HG03060 (cell line): ENCODE data around the gene PPM1M.

ENCODE experiments used
- ATAC-seq: cut with Tn5 transposase; IDR thresholded peaks from one replicate; pipeline ENCODE4 v1.9.1; 2021; ENCODE audit warnings: low read depth, moderate number of reproducible peaks; ENCODE audit not compliant: unreplicated experiment

PPM1M gene

GRCh38 chr3:52213901-52214300 is 31.7 kb upstream of the PPM1M start:
- ATAC-seq, result no peak

GRCh38 chr3:52215351-52215750 is 30.2 kb upstream of the PPM1M start:
- no peak for ATAC-seq

- ATAC-seq, result no peak
These were observed 28.8 kb upstream of the PPM1M start for GRCh38 chr3:52216585-52217408.

GRCh38 chr3:52217409-52217805 is 28.2 kb upstream of the PPM1M start:
- ATAC-seq, result no peak

GRCh38 chr3:52218026-52218425 is 27.5 kb upstream of the PPM1M start:
- no peak for ATAC-seq

- ATAC-seq, result no peak
These were observed 27.1 kb upstream of the PPM1M start for GRCh38 chr3:52218454-52218853.

GRCh38 chr3:52218937-52219650 is 26.5 kb upstream of the PPM1M start:
- ATAC-seq, result no peak

- ATAC-seq, result no peak
These were observed 25.1 kb upstream of the PPM1M start for GRCh38 chr3:52220380-52221026.

- ATAC-seq, result no peak
These were observed 24.4 kb upstream of the PPM1M start for GRCh38 chr3:52221141-52221562.

GRCh38 chr3:52221563-52222318 is 23.8 kb upstream of the PPM1M start:
- ATAC-seq, result no peak

- ATAC-seq, result no peak
These were observed 23.0 kb upstream of the PPM1M start for GRCh38 chr3:52222319-52223221.

GRCh38 chr3:52223449-52224408 is 21.8 kb upstream of the PPM1M start:
- ATAC-seq, result no peak

GRCh38 chr3:52225452-52226228 is 19.9 kb upstream of the PPM1M start, which contains the start of gene TLR9:
TSS of gene TLR9 (minus strand) at chr3:52225645. CDS start at chr3:52225529, 116 bp downstream.
- ATAC-seq, result peak; percentile 74

- ATAC-seq, result no peak
These were observed 19.2 kb upstream of the PPM1M start for GRCh38 chr3:52226229-52226817.

- ATAC-seq, result no peak
These were observed 18.4 kb upstream of the PPM1M start for GRCh38 chr3:52227117-52227516.

GRCh38 chr3:52227766-52228165 is 17.8 kb upstream of the PPM1M start:
- ATAC-seq, result no peak

GRCh38 chr3:52228266-52228665 is 17.3 kb upstream of the PPM1M start:
- ATAC-seq, result no peak
